ENCODE measurements around the gene YPEL1.

YPEL1 gene

DNA sequence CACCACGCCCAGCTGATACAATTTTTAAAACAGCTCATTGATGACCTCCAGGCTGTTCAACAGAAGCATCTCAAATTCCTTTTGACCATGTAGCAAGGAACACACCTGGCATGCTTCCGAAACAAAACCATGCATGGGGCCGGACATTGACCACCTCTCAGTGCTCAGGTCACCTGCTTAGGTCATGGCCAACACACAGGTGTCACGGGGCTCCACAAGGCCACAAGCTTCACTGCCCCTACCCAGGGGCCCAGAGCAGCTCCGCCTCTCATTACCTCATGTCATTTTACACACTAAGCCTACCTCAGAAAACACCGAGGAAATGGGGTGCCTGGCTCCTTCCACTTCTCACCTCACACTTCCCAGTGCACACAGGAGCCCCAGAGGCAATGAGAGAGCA, 26.6 kb downstream of the YPEL1 start:
- H4K20me1 ChIP-seq (ENCODE audit: insufficient read depth, low read length, poor library complexity, severe bottlenecking): no peaks in the 10 kb centered on the region
- H3K4me3 ChIP-seq (ENCODE audit: low read length, poor library complexity, severe bottlenecking): no peak overlapping the region
- H3K27me3 ChIP-seq (ENCODE audit: insufficient read depth, low read length, poor library complexity, severe bottlenecking): no peaks in the 10 kb centered on the region
- H3K4me2 ChIP-seq (ENCODE audit: low read depth, low read length, poor library complexity, severe bottlenecking): no peak overlapping the region
- H3K9me3 ChIP-seq (ENCODE audit: insufficient read depth, low read depth, low read length): no peaks in the 10 kb centered on the region
- no peaks in the 10 kb centered on the region for H3F3A ChIP-seq (ENCODE audit: low read depth)
- H3K79me2 ChIP-seq (ENCODE audit: insufficient read depth, low read length): no peaks in the 10 kb centered on the region
- H2AFZ ChIP-seq (ENCODE audit: low read length): no peak overlapping the region
- H3K9me2 ChIP-seq (replicated peaks; ENCODE audit: low read depth, low read length): no peaks in the 10 kb centered on the region
- H3K36me3 ChIP-seq (ENCODE audit: insufficient read depth, low read length): peaks cover 31% of the 10 kb centered on the region; the same call in 1 of the 2 replicates
- no peak for TF ChIP-seq EZH2phosphoT487 (IDR thresholded peaks at IDR 0.05; ENCODE audit: borderline replicate concordance)
- no peak for TF ChIP-seq CTCF (conservative IDR thresholded peaks at IDR 0.05; ENCODE audit: low read length)
- H3K4me1 ChIP-seq (ENCODE audit: insufficient read depth, low read length, poor library complexity, severe bottlenecking): no peaks in the 10 kb centered on the region
- H3K9ac ChIP-seq (ENCODE audit: low read depth, low read length, poor library complexity, severe bottlenecking): no peak overlapping the region

- no peak overlapping the region for H3K4me3 ChIP-seq (ENCODE audit: low read length, poor library complexity, severe bottlenecking)
- TF ChIP-seq CTCF (conservative IDR thresholded peaks at IDR 0.05; ENCODE audit: low read length) (no peak), EZH2phosphoT487 (IDR thresholded peaks at IDR 0.05; ENCODE audit: borderline replicate concordance) (no peak)
- H4K20me1 ChIP-seq (ENCODE audit: insufficient read depth, low read length, poor library complexity, severe bottlenecking): no peaks in the 10 kb centered on the region
- no peaks in the 10 kb centered on the region for H3K4me1 ChIP-seq (ENCODE audit: insufficient read depth, low read length, poor library complexity, severe bottlenecking)
- peaks cover 41% of the 10 kb centered on the region; the same call in 1 of the 2 replicates for H3K36me3 ChIP-seq (ENCODE audit: insufficient read depth, low read length)
- H3K9ac ChIP-seq (ENCODE audit: low read depth, low read length, poor library complexity, severe bottlenecking): no peak overlapping the region
- no peaks in the 10 kb centered on the region for H3F3A ChIP-seq (ENCODE audit: low read depth)
- no peak overlapping the region for H3K4me2 ChIP-seq (ENCODE audit: low read depth, low read length, poor library complexity, severe bottlenecking)
- no peak overlapping the region for H2AFZ ChIP-seq (ENCODE audit: low read length)
- H3K79me2 ChIP-seq (ENCODE audit: insufficient read depth, low read length): no peaks in the 10 kb centered on the region
- H3K9me2 ChIP-seq (replicated peaks; ENCODE audit: low read depth, low read length): no peaks in the 10 kb centered on the region
- no peaks in the 10 kb centered on the region for H3K27me3 ChIP-seq (ENCODE audit: insufficient read depth, low read length, poor library complexity, severe bottlenecking)
- H3K9me3 ChIP-seq (ENCODE audit: insufficient read depth, low read depth, low read length): no peaks in the 10 kb centered on the region
Measured at GRCh38 chr22:21707677-21708076, 27.9 kb downstream of the YPEL1 start.

DNA sequence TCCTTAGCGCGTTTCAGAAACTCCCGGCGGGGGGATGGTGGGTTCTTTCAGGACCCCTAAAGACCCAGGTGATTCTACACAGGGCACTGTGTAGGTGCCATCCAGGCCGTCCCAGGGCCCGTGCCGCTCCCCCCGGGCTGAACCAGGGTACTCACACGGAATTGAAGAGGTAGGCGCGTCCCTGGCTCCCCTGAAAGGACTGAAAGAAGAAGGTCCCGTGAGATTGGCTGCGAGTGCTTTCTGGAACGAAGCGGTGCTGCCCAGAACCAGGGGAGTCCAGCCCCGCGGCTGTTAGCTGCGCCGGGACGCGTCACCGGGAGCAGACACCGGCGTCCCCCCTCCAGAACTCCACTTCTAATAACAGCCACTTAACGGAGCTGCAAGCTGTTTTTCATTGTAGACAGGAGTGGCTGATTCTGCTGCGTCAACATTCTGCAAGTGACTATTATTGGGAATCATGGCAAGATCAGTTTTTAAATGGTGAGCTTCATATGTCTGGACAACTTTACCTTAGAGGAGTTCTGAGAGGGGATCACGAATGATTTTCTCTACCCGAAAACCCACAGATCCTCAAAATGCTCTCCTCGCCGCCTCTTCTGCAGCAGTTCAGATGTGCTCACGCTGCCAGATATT, 31.8 kb downstream of the YPEL1 start:
- Histone ChIP-seq H4K20me1 (ENCODE audit: insufficient read depth, low read length, poor library complexity, severe bottlenecking) (no peaks in the 10 kb centered on the region), H3K27me3 (ENCODE audit: insufficient read depth, low read length, poor library complexity, severe bottlenecking) (no peaks in the 10 kb centered on the region), H3K9ac (ENCODE audit: low read depth, low read length, poor library complexity, severe bottlenecking) (no peak overlapping the region), H3K9me3 (ENCODE audit: insufficient read depth, low read depth, low read length) (no peaks in the 10 kb centered on the region), H2AFZ (ENCODE audit: low read length) (no peak overlapping the region), H3K36me3 (ENCODE audit: insufficient read depth, low read length) (peaks cover 58% of the 10 kb centered on the region; the same call in 1 of the 2 replicates), H3K4me2 (ENCODE audit: low read depth, low read length, poor library complexity, severe bottlenecking) (no peak overlapping the region), H3K79me2 (ENCODE audit: insufficient read depth, low read length) (no peaks in the 10 kb centered on the region), H3K4me3 (ENCODE audit: low read length, poor library complexity, severe bottlenecking) (no peak overlapping the region), H3F3A (ENCODE audit: low read depth) (no peaks in the 10 kb centered on the region), H3K9me2 (replicated peaks; ENCODE audit: low read depth, low read length) (no peaks in the 10 kb centered on the region), H3K4me1 (ENCODE audit: insufficient read depth, low read length, poor library complexity, severe bottlenecking) (no peaks in the 10 kb centered on the region)
- TF ChIP-seq CTCF (conservative IDR thresholded peaks at IDR 0.05; ENCODE audit: low read length): no peak
- TF ChIP-seq EZH2phosphoT487 (IDR thresholded peaks at IDR 0.05; ENCODE audit: borderline replicate concordance): no peak

Data from Loucy (cell line).